IMR-90 (cell line): ENCODE results near the gene MAP2K2. TPM values are rescaled to one million over a fixed set of nuclear protein-coding genes. Genes with fewer than 3 reads are reported as not detected.
A peak's percentile ranks its signal among the peaks of the same experiment; 100 is the strongest.

ENCODE experiments used
- ATAC-seq: fragments of 200-7000 bp; cut with Tn5 transposase; 2 replicates; pipeline ENCODE4 v1.9.1; 2020; ENCODE audit warnings: low read depth, mild to moderate bottlenecking, moderate library complexity
- BruUV-seq: library from RNA; stranded (reverse); fragments of 400-500 nt; replicated peaks from 2 replicates; lab custom pipeline; 2021; lab: Mats Ljungman, UMichigan
- CTCF ChIA-PET: fragments of 300-600 bp; formaldehyde crosslinking; extraction: SDS; loops from one replicate; lab custom pipeline; 2021; ENCODE audit warnings: antibody characterized with exemption; lab: Yijun Ruan, JAX
- POLR2A ChIA-PET: fragments of 300-600 bp; sonication (Branson Sonifier 250); formaldehyde crosslinking; loops from one replicate; lab custom pipeline; 2022; ENCODE audit warnings: antibody characterized with exemption; ENCODE audit not compliant: unreplicated experiment; lab: Charles Lee
- DNase-seq: peaks from one replicate; pipeline ENCODE4 v3.0.0; 2013
- H2AFZ ChIP-seq: replicated peaks from 2 replicates; pipeline ENCODE3; 2013; ENCODE audit warnings: low read length, mild to moderate bottlenecking; ENCODE audit not compliant: poor library complexity
- H2AK5ac ChIP-seq: 2 replicates; pipeline ENCODE4 v1.6.1; 2013; ENCODE audit warnings: low read depth, low read length, inconsistent platforms
- H2AK9ac ChIP-seq: replicated peaks from 2 replicates; pipeline ENCODE3; 2013; ENCODE audit warnings: mild to moderate bottlenecking, low read depth, low read length, moderate library complexity; ENCODE audit not compliant: poor library complexity
- H2BK120ac ChIP-seq: 2 replicates; pipeline ENCODE4 v1.6.1; 2013; ENCODE audit warnings: low read depth, low read length, inconsistent platforms
- H2BK15ac ChIP-seq: 3 replicates; pipeline ENCODE4 v1.6.1; 2013; ENCODE audit warnings: low read depth, low read length, inconsistent platforms
- H2BK20ac ChIP-seq: 2 replicates; pipeline ENCODE4 v1.6.1; 2013; ENCODE audit warnings: low read depth, mild to moderate bottlenecking, inconsistent platforms, low read length, moderate library complexity
- H2BK5ac ChIP-seq: 2 replicates; pipeline ENCODE4 v1.6.1; 2013; ENCODE audit warnings: mild to moderate bottlenecking, low read depth, low read length, inconsistent platforms; ENCODE audit not compliant: poor library complexity, severe bottlenecking
- H3K14ac ChIP-seq: replicated peaks from 2 replicates; pipeline ENCODE4 v1.6.1; 2013; ENCODE audit warnings: low read depth, low read length, inconsistent platforms
- H3K18ac ChIP-seq: 2 replicates; pipeline ENCODE4 v1.6.1; 2013; ENCODE audit warnings: low read depth, low read length, control low read depth
- H3K23ac ChIP-seq: 2 replicates; pipeline ENCODE4 v1.6.1; 2013; ENCODE audit warnings: low read depth, low read length, inconsistent platforms
- H3K27ac ChIP-seq: 2 replicates; pipeline ENCODE4 v1.5.1; 2013; ENCODE audit warnings: mild to moderate bottlenecking, control low read depth, low read length; ENCODE audit not compliant: insufficient read depth
- H3K27me3 ChIP-seq: 2 replicates; pipeline ENCODE4 v1.6.1; 2013; ENCODE audit warnings: low read length; ENCODE audit not compliant: control insufficient read depth, insufficient read depth
- H3K36me3 ChIP-seq: 2 replicates; pipeline ENCODE4 v1.6.1; 2013; ENCODE audit warnings: low read length, mixed read lengths; ENCODE audit not compliant: control insufficient read depth, insufficient read depth
- H3K4ac ChIP-seq: 2 replicates; pipeline ENCODE4 v1.6.1; 2013; ENCODE audit warnings: low read depth, low read length, inconsistent platforms
- H3K4me1 ChIP-seq: 2 replicates; pipeline ENCODE4 v1.6.1; 2013; ENCODE audit warnings: low read length, mixed read lengths; ENCODE audit not compliant: control insufficient read depth, insufficient read depth
- H3K4me2 ChIP-seq: 2 replicates; pipeline ENCODE4 v1.6.1; 2013; ENCODE audit warnings: low read depth, mild to moderate bottlenecking, control low read depth, low read length, moderate library complexity
- H3K4me3 ChIP-seq: 2 replicates; pipeline ENCODE4 v1.5.1; 2013; ENCODE audit warnings: low read depth, mild to moderate bottlenecking, control low read depth, low read length, moderate library complexity; ENCODE audit not compliant: insufficient read depth
- H3K56ac ChIP-seq: 2 replicates; pipeline ENCODE4 v1.6.1; 2013; ENCODE audit warnings: low read length, inconsistent platforms; ENCODE audit not compliant: insufficient read depth; ENCODE audit errors: extremely low read depth
- H3K79me1 ChIP-seq, 2 experiments: 2 replicates each; pipeline ENCODE4 v1.6.1; 2013; ENCODE audit warnings: low read length in 2 of 2, inconsistent platforms in 1 of 2, low read depth in 1 of 2
- H3K9ac ChIP-seq: 2 replicates; pipeline ENCODE4 v1.6.1; 2013; ENCODE audit warnings: low read depth, low read length, control low read depth
- H3K9me1 ChIP-seq: 2 replicates; pipeline ENCODE4 v1.6.1; 2013; ENCODE audit warnings: low read length, inconsistent platforms; ENCODE audit not compliant: insufficient read depth
- H3K9me3 ChIP-seq: 2 replicates; pipeline ENCODE4 v1.6.1; 2013; ENCODE audit warnings: low read length; ENCODE audit not compliant: control insufficient read depth, insufficient read depth
- H4K20me1 ChIP-seq: 2 replicates; pipeline ENCODE4 v1.6.1; 2013; ENCODE audit warnings: low read length, inconsistent platforms; ENCODE audit not compliant: insufficient read depth
- H4K5ac ChIP-seq: 2 replicates; pipeline ENCODE4 v1.6.1; 2013; ENCODE audit warnings: mild to moderate bottlenecking, low read depth, low read length, control low read depth
- H4K8ac ChIP-seq, 2 experiments: 2 replicates each; pipeline ENCODE4 v1.6.1; 2013; ENCODE audit warnings: low read depth in 2 of 2, low read length in 2 of 2, control low read depth in 1 of 2, inconsistent platforms in 1 of 2
- H4K91ac ChIP-seq: 2 replicates; pipeline ENCODE4 v1.6.1; 2013; ENCODE audit warnings: low read depth, low read length, inconsistent platforms; ENCODE audit not compliant: insufficient read depth
- BHLHE40 ChIP-seq: fragments of 150-350 bp; IDR thresholded peaks from 2 replicates; pipeline ENCODE4 v1.6.1; 2016; ENCODE audit warnings: mild to moderate bottlenecking, low read depth, low read length
- CEBPB ChIP-seq: IDR thresholded peaks from 2 replicates; pipeline ENCODE4 v1.6.1; 2012; ENCODE audit warnings: low read depth, low read length, improper control_type of control experiment
- CHD1 ChIP-seq: IDR thresholded peaks from 2 replicates; pipeline ENCODE4 v1.6.1; 2012; ENCODE audit warnings: low read depth, low read length, improper control_type of control experiment
- CTCF ChIP-seq: conservative IDR thresholded peaks from 2 replicates; pipeline ENCODE4 v1.5.1; 2012; ENCODE audit warnings: mild to moderate bottlenecking, low read depth, low read length, improper control_type of control experiment
- FOS ChIP-seq: fragments of 150-350 bp; IDR thresholded peaks from 2 replicates; pipeline ENCODE4 v1.6.1; 2016; ENCODE audit warnings: low read depth, low read length
- MAFK ChIP-seq: IDR thresholded peaks from 2 replicates; pipeline ENCODE4 v1.6.1; 2012; ENCODE audit warnings: low read depth, low read length, improper control_type of control experiment
- MAZ ChIP-seq: IDR thresholded peaks from 2 replicates; pipeline ENCODE4 v1.6.1; 2012; ENCODE audit warnings: low read depth, mild to moderate bottlenecking, low read length, improper control_type of control experiment, moderate library complexity, borderline replicate concordance
- MXI1 ChIP-seq: IDR thresholded peaks from 2 replicates; pipeline ENCODE4 v1.6.1; 2012; ENCODE audit warnings: low read depth, mild to moderate bottlenecking, low read length, moderate library complexity, borderline replicate concordance
- NFE2L2 ChIP-seq: fragments of 150-350 bp; IDR thresholded peaks from 2 replicates; pipeline ENCODE4 v1.6.1; 2016; ENCODE audit warnings: low read depth, mild to moderate bottlenecking, low read length
- POLR2A ChIP-seq: IDR thresholded peaks from 2 replicates; pipeline ENCODE4 v1.6.1; 2012; ENCODE audit warnings: mild to moderate bottlenecking, low read depth, low read length
- RAD21 ChIP-seq: IDR thresholded peaks from 2 replicates; pipeline ENCODE4 v1.6.1; 2012; ENCODE audit warnings: low read length, improper control_type of control experiment
- RCOR1 ChIP-seq: IDR thresholded peaks from 2 replicates; pipeline ENCODE4 v1.6.1; 2012; ENCODE audit warnings: mild to moderate bottlenecking, low read length, improper control_type of control experiment; ENCODE audit not compliant: insufficient replicate concordance
- RFX5 ChIP-seq: IDR thresholded peaks from 2 replicates; pipeline ENCODE4 v1.8.0; 2012; ENCODE audit warnings: low read depth, mild to moderate bottlenecking, low read length, moderate library complexity
- SMC3 ChIP-seq: fragments of 150-350 bp; IDR thresholded peaks from 2 replicates; pipeline ENCODE4 v1.6.1; 2016; ENCODE audit warnings: low read depth, mild to moderate bottlenecking, antibody characterized with exemption, low read length, moderate library complexity
- WGBS, 2 experiments: methylation state at CpG; one replicate each; pipeline versions ENCODE4 v1.1.5 to v1.1.7; 2013; ENCODE audit warnings: missing lambda C conversion rate in 2 of 2; ENCODE audit not compliant: insufficient read length in 1 of 2; ENCODE audit errors: extremely low coverage in 2 of 2; 5-methylcytosine and 5-hydroxymethylcytosine counted together
- dilution Hi-C: fragments of 300-500 bp; cut with HindIII; formaldehyde crosslinking; loops from one replicate; pipeline ENCODE4 v1.14.3; 2018; ENCODE audit warnings: low sequenced_read_pairs; ENCODE audit not compliant: unreplicated experiment
- in situ Hi-C: fragments of 300-500 bp; cut with MboI; formaldehyde crosslinking; loops from 3 replicates; pipeline ENCODE4 v1.14.3; 2019; ENCODE audit warnings: low sequenced_read_pairs, inconsistent platforms, mixed read lengths
- intact Hi-C: fragments of 100-400 bp; cut with micrococcal nuclease; formaldehyde crosslinking; loops from 2 replicates; pipeline ENCODE4 v1.10.0; 2022
- polyA plus RNA-seq, 3 experiments: library from polyadenylated mRNA; depleted of rRNA; stranded (reverse); fragments of >200 nt; gene quantifications; 2 replicates each; pipeline ENCODE4 v1.2.3, GENCODE V29; 2012; ENCODE audit warnings: low replicate concordance in 1 of 3
- total RNA-seq: library from RNA; depleted of rRNA; stranded (reverse); fragments of >200 nt; gene quantifications from 2 replicates; pipeline ENCODE4 v1.2.3, GENCODE V29; 2012
- TF ChIP-seq, protein P1 (sequence below): fragments of 150-350 bp; IDR thresholded peaks from 2 replicates; pipeline ENCODE4 v1.6.1; 2016; ENCODE audit warnings: low read depth, mild to moderate bottlenecking, low read length, moderate library complexity, borderline replicate concordance
- TF ChIP-seq, protein P2 (sequence below): fragments of 150-350 bp; IDR thresholded peaks from 2 replicates; pipeline ENCODE4 v1.6.1; 2017; ENCODE audit warnings: mild to moderate bottlenecking, antibody characterized with exemption, low read length, low read depth

Gene MAP2K2
- total and polyA plus RNA-seq, 2 of the 4 experiments (the other 2 are of a cell fraction) = 115 to 151 TPM

- no peak overlapping the region for H3K23ac ChIP-seq
- H3K14ac ChIP-seq = no peak overlapping the region
- no peak overlapping the region for H3K9ac ChIP-seq
- H3K56ac ChIP-seq = no peak overlapping the region
- DNase-seq = no peak
- no peaks in the 10 kb centered on the region for H3K9me3 ChIP-seq
- ChIA-PET POLR2A (no interaction called here), CTCF (no interaction called here)
- ATAC-seq = no peak
- no peak overlapping the region for H3K18ac ChIP-seq
- H3K27ac ChIP-seq = no peak overlapping the region
- H3K4me3 ChIP-seq = no peak overlapping the region
- H2BK15ac ChIP-seq = no peak overlapping the region
- no TSS peak for BruUV-seq
- H2AK9ac ChIP-seq = no peak overlapping the region
- TF ChIP-seq RFX5 (no peak), FOS (no peak), CEBPB (no peak), BHLHE40 (no peak), NFE2L2 (no peak), MAZ (no peak), CHD1 (no peak), RAD21 (no peak), POLR2A (no peak), RCOR1 (no peak), CTCF (no peak), SMC3 (no peak), MXI1 (no peak), MAFK (no peak)
- TF ChIP-seq, protein P1, sequence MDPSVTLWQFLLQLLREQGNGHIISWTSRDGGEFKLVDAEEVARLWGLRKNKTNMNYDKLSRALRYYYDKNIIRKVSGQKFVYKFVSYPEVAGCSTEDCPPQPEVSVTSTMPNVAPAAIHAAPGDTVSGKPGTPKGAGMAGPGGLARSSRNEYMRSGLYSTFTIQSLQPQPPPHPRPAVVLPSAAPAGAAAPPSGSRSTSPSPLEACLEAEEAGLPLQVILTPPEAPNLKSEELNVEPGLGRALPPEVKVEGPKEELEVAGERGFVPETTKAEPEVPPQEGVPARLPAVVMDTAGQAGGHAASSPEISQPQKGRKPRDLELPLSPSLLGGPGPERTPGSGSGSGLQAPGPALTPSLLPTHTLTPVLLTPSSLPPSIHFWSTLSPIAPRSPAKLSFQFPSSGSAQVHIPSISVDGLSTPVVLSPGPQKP = no peak
- TF ChIP-seq, protein P2, sequence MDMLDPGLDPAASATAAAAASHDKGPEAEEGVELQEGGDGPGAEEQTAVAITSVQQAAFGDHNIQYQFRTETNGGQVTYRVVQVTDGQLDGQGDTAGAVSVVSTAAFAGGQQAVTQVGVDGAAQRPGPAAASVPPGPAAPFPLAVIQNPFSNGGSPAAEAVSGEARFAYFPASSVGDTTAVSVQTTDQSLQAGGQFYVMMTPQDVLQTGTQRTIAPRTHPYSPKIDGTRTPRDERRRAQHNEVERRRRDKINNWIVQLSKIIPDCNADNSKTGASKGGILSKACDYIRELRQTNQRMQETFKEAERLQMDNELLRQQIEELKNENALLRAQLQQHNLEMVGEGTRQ = no peak
- 0 out of 2 replicates have a peak, but pooled peaks cover 2% of the 10 kb centered on the region for H3K9me1 ChIP-seq
- peaks cover 61% of the 10 kb centered on the region for H4K20me1 ChIP-seq
- no peak overlapping the region for H3K4ac ChIP-seq
- H4K8ac ChIP-seq = no peak overlapping the region
- H2BK5ac ChIP-seq = no peak overlapping the region
- H3K36me3 ChIP-seq = peaks cover 40% of the 10 kb centered on the region; the same call in 1 of the 2 replicates
- WGBS, 2 experiments = no CpG with 5 or more reads among the region's 14 CpGs
- no peak overlapping the region for H2AK5ac ChIP-seq
- no peak overlapping the region for H4K91ac ChIP-seq
- H2BK20ac ChIP-seq = no peak overlapping the region
- in situ Hi-C loops (no loop called here), intact Hi-C loops (no loop called here), dilution Hi-C loops (no loop called here)
- no peak overlapping the region for H4K5ac ChIP-seq
- H3K27me3 ChIP-seq = no peaks in the 10 kb centered on the region
- no peak overlapping the region for H2BK120ac ChIP-seq
- no peaks in the 10 kb centered on the region; the same call in 1 of the 2 replicates for H3K4me1 ChIP-seq
- H3K4me2 ChIP-seq = no peak overlapping the region
- peak overlapping the region; percentile 51 for H2AFZ ChIP-seq
- H3K79me1 ChIP-seq = peaks cover 4 to 49% of the 10 kb centered on the region in 2 experiments; a peak in 3 of 4 replicates
Measured at GRCh38 chr19:4042064-4042730, 81.7 kb downstream of the MAP2K2 start.
